Parietal lobe (tissue), 2 donors: ENCODE measurements around the gene RECK. TPM values are rescaled to one million over a fixed set of nuclear protein-coding genes. Genes with fewer than 3 reads are reported as not detected.

Experiments used
- small RNA-seq: library from RNA; depleted of rRNA; stranded (forward); fragments of <200 nt; gene quantifications from one replicate; pipeline ENCODE3, GENCODE V24; 2014; ENCODE audit warnings: low replicate concordance
- total RNA-seq: library from RNA; depleted of rRNA; stranded (reverse); fragments of >200 nt; gene quantifications from one replicate; pipeline ENCODE4 v1.2.3, GENCODE V29; 2014

Gene RECK, protein sequence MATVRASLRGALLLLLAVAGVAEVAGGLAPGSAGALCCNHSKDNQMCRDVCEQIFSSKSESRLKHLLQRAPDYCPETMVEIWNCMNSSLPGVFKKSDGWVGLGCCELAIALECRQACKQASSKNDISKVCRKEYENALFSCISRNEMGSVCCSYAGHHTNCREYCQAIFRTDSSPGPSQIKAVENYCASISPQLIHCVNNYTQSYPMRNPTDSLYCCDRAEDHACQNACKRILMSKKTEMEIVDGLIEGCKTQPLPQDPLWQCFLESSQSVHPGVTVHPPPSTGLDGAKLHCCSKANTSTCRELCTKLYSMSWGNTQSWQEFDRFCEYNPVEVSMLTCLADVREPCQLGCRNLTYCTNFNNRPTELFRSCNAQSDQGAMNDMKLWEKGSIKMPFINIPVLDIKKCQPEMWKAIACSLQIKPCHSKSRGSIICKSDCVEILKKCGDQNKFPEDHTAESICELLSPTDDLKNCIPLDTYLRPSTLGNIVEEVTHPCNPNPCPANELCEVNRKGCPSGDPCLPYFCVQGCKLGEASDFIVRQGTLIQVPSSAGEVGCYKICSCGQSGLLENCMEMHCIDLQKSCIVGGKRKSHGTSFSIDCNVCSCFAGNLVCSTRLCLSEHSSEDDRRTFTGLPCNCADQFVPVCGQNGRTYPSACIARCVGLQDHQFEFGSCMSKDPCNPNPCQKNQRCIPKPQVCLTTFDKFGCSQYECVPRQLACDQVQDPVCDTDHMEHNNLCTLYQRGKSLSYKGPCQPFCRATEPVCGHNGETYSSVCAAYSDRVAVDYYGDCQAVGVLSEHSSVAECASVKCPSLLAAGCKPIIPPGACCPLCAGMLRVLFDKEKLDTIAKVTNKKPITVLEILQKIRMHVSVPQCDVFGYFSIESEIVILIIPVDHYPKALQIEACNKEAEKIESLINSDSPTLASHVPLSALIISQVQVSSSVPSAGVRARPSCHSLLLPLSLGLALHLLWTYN
- 13.5 TPM for total RNA-seq

DNA sequence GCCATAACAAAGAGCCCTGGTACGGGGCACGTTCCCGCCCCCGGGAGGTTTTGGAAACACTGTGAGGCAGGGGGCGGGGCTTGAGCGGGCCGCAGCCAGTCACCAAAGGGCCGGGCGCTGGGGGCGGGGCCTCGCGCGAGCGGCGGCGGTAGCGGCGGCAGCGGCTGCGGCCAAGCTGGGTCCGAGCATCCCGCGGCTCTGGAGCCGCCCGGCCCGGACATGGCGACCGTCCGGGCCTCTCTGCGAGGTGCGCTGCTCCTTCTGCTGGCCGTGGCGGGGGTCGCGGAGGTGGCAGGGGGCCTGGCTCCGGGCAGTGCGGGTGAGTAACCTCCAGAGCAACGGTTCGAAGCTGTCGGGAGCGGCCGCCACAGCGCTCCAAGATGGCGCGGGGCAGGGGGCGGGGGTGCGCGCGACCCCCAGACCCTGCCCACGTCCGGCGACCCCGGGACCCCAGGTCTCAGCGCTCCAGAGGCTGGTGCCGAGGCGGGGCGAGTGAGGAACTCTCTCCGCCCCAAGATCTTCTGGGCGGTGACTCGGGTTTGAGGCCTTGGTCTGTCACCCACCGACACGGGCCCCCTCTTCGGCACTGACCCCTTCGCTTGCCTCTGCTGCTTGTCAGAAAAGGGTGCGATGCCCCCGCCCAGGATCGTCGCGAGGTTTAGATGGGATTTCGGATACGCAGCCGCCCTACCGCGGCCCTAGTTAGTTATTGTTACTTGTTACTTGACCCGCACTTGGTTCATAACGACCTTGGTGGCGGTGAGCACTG is at the start of gene RECK:
TSS of gene RECK (plus strand) at position 134 of the 769 bp plus-strand sequence. CDS start at position 220, 86 bp downstream.

DNA sequence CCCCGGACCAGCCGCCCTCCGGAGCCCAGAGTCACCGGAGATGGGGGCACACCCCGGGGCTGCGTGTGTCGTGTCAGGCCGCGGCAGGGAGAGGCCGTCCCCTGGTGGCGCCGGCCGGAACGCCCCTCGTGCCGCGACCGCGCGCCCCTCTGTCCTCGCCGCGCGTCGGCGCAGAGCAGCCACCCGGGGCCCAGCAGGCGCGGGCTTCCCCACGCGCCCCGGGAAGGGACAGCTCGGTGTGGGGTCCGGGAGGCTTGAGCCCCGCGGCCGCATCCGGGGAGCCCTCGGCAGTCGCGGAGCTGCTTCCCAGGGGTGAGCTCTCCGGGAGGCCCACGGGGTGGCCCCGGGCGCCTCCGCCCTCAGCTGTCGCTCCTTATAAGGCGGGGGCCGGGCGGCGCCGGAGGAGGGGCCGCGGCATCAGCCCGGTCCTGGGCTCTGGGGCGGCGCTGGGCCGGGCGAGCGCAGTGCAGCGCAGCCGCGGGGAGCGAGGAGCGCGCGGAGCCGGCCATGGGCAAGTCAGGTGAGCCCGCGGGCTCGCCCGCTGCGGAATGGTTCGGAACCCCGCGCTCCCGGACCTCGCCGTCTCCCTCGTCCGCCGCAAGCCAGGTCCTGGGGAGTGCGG is 99.7 kb downstream of the RECK start, which contains the start of gene GLIPR2:
TSS of gene GLIPR2 (plus strand) at position 462 of the 622 bp plus-strand sequence. CDS start at position 508, 46 bp downstream.

DNA sequence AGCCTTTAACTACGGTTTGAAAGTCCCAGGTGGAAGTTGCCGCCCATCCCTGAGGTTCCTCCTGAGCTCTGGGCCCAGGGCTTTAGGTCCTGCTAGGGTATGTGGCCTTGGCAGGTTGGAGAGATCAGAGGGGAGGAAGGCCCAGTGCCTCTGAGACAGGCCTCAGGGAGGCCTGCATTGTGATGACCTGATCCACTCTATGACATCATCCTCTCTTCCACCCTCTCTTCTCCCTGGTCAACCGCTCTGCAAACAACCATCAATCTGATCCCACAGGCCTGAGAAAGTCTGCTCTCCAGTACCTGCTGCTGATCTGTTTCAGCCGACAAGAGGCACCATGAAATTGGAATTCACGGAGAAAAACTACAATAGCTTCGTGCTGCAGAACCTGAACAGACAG is 132.5 kb downstream of the RECK start, which contains the start of gene CCIN:
TSS of gene CCIN (plus strand) at position 223 of the 400 bp plus-strand sequence. CDS start at position 338, 115 bp downstream.

Small RNA genes within 50 kb of the gene (small RNA-seq; reads per million reads assigned to genes)
- not detected for gene RF02275

Other genes starting within 250 kb of the RECK start
- 19.4 TPM for gene NPR2, start 245.3 kb upstream of the RECK start, total RNA-seq
- gene SPAG8, start 224.7 kb upstream of the RECK start, total RNA-seq, result 4.1 TPM
- gene HINT2, start 221.9 kb upstream of the RECK start, total RNA-seq, result 7.8 TPM
- not detected for gene FAM221B, start 208.2 kb upstream of the RECK start, total RNA-seq
- gene TMEM8B, start 207.7 kb upstream of the RECK start, total RNA-seq, result 12.5 TPM
- not detected for gene OR13J1, start 166.5 kb upstream of the RECK start, total RNA-seq
- gene HRCT1, start 130.7 kb upstream of the RECK start, total RNA-seq, result 0.63 TPM
- 0.31 TPM for gene SPAAR, start 127.4 kb upstream of the RECK start, total RNA-seq
- gene OR2S2, start 78.8 kb upstream of the RECK start, total RNA-seq, result not detected
- gene GLIPR2, start 99.8 kb downstream of the RECK start, total RNA-seq, result 4.7 TPM
- gene CCIN, start 132.5 kb downstream of the RECK start, total RNA-seq, result not detected
- 115 TPM for gene CLTA, start 154.0 kb downstream of the RECK start, total RNA-seq
- gene GNE, start 221.5 kb downstream of the RECK start, total RNA-seq, result 42.6 TPM